ENCODE results near the gene CCHCR1.

Gene CCHCR1

DNA sequence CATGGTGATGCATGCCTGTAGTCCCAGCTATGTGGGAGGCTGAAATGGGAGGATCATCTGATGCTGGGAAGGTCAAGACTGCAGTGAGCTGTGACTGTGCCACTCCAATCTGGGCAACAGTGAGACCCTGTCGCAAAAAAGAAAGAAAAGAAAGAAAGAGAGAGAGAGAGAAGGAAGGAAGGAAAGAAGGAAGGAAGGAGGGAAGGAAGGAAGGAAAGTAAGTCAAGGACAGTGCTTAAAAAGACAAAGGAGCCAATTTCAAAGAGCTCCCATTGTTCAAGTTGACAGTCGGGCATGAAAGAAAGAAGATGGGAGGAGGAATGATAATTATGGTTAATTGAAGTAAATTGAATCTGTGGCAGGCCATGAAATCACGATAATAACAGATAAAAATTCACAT is 61.4 kb downstream of the CCHCR1 start:
- DNase-seq, result no peak

GRCh38 chr6:31094389-31094881 is 63.2 kb downstream of the CCHCR1 start:
- peak; percentile 9 to 26 for DNase-seq

- DNase-seq, result no peak
These were observed 64.7 kb downstream of the CCHCR1 start for GRCh38 chr6:31092769-31093505.
